Cardiac fibroblast (primary cell): ENCODE results near the gene SPRR5.

Experiments used
- DNase-seq, 2 donors: peaks; one replicate each; pipeline versions ENCODE4 v3.0.0 to v3.0.0-alpha.2; 2010; ENCODE audit warnings: low read depth in 2 of 2
- H3K4me3 ChIP-seq, 2 donors: replicated peaks in 1 of 2; 1 replicate in 1 of 2; 2 replicates in 1 of 2; pipeline ENCODE4 v1.5.1; 2011; ENCODE audit warnings: low read depth in 2 of 2, low read length in 2 of 2, mild to moderate bottlenecking in 2 of 2, moderate library complexity in 1 of 2
- CTCF ChIP-seq: IDR thresholded peaks from one replicate; pipeline ENCODE4 v1.5.1; 2011; ENCODE audit warnings: low read depth, mild to moderate bottlenecking, low read length, inconsistent platforms

Gene SPRR5

GRCh38 chr1:152959273-152959672, 12.3 kb downstream of the SPRR5 start:
- TF ChIP-seq CTCF = no peak
- DNase-seq = no peak
- H3K4me3 ChIP-seq = no peak overlapping the region

DNA sequence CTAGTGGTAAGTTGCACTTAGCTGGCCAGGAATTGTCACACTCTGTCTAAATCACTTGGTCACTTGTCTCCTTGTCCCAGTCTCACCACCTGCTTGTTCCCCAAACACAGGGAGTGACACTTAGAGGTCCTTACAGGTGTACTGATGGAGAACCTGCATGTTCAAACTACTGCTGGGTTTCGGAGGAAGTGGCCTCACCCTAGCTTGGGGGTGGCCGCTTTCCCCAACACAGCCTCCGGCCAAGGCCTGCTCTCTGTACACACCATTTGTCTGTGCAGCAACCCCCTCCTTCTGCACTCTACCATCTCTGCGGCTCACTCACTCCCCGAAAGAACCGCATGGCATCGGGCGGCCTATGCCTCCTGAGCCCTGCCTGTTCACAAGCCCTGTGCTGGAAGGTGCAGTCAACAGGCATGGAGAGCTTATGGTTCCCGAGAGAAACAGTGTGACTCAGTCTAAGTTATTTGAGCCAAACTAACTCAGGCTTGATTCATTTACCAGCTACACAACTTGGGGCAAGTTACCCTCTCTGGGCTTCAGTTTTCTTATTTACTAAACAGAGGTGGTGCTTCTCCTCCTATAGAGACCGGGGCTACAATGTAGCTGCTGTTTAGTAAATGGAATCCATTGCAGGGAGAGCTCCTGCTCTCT, 12.9 kb downstream of the SPRR5 start:
- TF ChIP-seq CTCF = no peak
- H3K4me3 ChIP-seq = no peak overlapping the region
- no peak for DNase-seq

DNA sequence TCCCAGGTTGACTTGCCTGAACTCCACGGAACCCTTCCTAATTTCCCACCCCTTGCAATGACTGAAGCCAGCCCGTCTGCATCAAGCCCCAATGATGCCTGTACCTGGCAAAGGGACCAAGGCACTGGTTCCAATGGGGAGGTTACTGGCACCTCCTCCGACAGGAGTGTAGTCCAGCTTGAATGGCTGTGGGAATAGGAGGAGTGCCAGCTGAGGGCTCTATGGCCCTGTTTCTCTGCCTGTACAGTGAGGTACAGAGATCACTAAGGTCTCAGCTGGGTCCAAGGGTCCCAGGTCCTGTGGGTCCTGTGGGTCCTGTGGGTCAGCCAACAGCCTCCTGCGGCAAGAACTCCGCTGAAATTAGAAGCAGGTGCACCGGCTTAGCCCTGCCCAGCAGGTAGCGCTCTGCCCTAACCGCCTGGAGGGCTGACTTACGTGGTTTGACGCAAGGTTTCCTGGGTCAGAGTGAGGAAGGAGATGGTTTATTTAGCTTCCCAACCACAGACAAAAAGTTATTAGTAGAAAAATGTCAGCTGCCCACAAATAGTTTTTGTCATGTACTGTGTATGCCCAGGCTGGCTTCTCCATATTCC, 13.5 kb downstream of the SPRR5 start:
- DNase-seq = no peak
- no peak for TF ChIP-seq CTCF
- H3K4me3 ChIP-seq = no peak overlapping the region

DNA sequence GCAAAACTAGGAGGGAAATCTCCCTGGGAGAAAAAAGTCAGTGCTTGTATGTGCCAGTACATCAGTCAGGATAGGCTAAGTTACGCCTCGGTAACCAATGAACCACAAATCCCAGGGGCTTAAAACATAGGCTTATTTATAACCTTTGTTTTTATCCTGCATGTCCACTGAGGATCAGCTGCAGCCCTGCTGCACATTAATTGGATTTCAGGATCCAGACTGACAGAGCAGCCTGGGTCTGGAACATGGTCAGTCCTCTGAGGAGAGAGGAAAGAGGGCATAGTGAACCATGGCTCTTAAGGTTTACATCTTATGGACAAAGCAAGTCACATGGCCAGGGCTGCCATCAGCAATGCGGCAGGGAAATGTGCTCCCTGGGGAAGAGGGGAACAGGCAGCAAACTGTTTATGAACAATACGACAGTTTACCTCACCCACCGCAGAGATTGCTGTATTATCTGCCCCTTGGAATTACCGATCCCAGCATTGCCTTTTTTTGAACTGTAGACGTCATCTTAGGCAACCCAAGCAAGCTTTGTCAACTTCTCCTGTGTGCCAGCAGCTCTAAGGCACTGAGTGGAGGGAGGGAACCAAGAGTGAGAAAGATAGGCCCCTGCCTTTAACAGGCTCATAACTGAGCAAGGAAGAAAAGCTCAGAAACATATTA, 14.4 kb downstream of the SPRR5 start:
- no peak for DNase-seq
- no peak for TF ChIP-seq CTCF
- H3K4me3 ChIP-seq = no peak overlapping the region

- TF ChIP-seq CTCF = no peak
- H3K4me3 ChIP-seq = no peak overlapping the region
- DNase-seq = no peak
These were observed 15.9 kb downstream of the SPRR5 start for GRCh38 chr1:152962876-152963415.

DNA sequence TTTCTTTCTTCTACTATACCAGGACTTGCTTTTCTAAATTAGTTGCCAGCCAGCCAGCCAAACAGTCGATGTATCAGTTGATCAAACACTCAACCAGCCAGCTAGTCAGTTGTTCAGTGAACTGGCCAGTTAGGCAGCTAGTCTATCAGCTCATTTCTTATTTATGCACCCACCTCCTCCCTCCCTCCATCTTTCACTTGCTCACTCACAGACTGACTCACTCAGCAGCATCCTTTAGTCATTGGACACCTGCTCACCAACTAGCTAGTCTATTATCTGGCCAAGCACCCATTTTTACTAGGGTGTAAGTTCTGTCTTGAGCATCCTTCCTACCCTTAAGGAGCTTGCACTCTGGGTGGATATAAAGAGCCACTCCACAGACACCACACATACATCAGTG, 17.5 kb downstream of the SPRR5 start:
- H3K4me3 ChIP-seq = no peak overlapping the region
- DNase-seq = no peak
- TF ChIP-seq CTCF = no peak
